Rectal smooth muscle tissue (tissue), 1 donor: ENCODE measurements around the gene GUCY1A1.

Source experiments
- H3K27ac ChIP-seq: one replicate; pipeline ENCODE4 v1.7.0; 2013; ENCODE audit warnings: low read depth, low read length, inconsistent platforms
- H3K27me3 ChIP-seq: one replicate; pipeline ENCODE4 v1.7.0; 2013; ENCODE audit warnings: low read length; ENCODE audit not compliant: control insufficient read depth, insufficient read depth
- H3K36me3 ChIP-seq: one replicate; pipeline ENCODE4 v1.7.0; 2013; ENCODE audit warnings: low read length; ENCODE audit not compliant: control insufficient read depth, insufficient read depth
- H3K4me1 ChIP-seq: one replicate; pipeline ENCODE4 v1.7.0; 2013; ENCODE audit warnings: low read length; ENCODE audit not compliant: control insufficient read depth, insufficient read depth
- H3K4me3 ChIP-seq: one replicate; pipeline ENCODE4 v1.7.0; 2013; ENCODE audit warnings: low read length
- H3K9ac ChIP-seq: one replicate; pipeline ENCODE4 v1.7.0; 2013; ENCODE audit warnings: low read length

Gene GUCY1A1

GRCh38 chr4:155773196-155773800 lies 106.7 kb downstream of the GUCY1A1 start:
- Histone ChIP-seq H3K4me1 (peaks cover 9% of the 10 kb centered on the region), H3K9ac (no peak overlapping the region), H3K27ac (peak overlapping the region; percentile 70), H3K36me3 (no peaks in the 10 kb centered on the region), H3K27me3 (no peaks in the 10 kb centered on the region), H3K4me3 (no peak overlapping the region)

GRCh38 chr4:155774033-155774432 lies 107.4 kb downstream of the GUCY1A1 start:
- H3K27me3 ChIP-seq, result no peaks in the 10 kb centered on the region
- H3K9ac ChIP-seq, result no peak overlapping the region
- H3K36me3 ChIP-seq, result no peaks in the 10 kb centered on the region
- H3K27ac ChIP-seq, result peak overlapping the region; percentile 70
- H3K4me1 ChIP-seq, result peaks cover 15% of the 10 kb centered on the region
- no peak overlapping the region for H3K4me3 ChIP-seq

- Histone ChIP-seq H3K27ac (peak overlapping the region; percentile 61), H3K4me3 (no peak overlapping the region), H3K36me3 (no peaks in the 10 kb centered on the region), H3K9ac (no peak overlapping the region), H3K4me1 (peaks cover 18% of the 10 kb centered on the region), H3K27me3 (no peaks in the 10 kb centered on the region)
Measured at GRCh38 chr4:155777971-155778735, 111.5 kb downstream of the GUCY1A1 start.

GRCh38 chr4:155780775-155781174 lies 114.1 kb downstream of the GUCY1A1 start:
- Histone ChIP-seq H3K4me3 (no peak overlapping the region), H3K9ac (no peak overlapping the region), H3K4me1 (peaks cover 19% of the 10 kb centered on the region), H3K27me3 (no peaks in the 10 kb centered on the region), H3K27ac (no peak overlapping the region), H3K36me3 (no peaks in the 10 kb centered on the region)

GRCh38 chr4:155781249-155781831 lies 114.7 kb downstream of the GUCY1A1 start:
- peaks cover 21% of the 10 kb centered on the region for H3K4me1 ChIP-seq
- H3K27me3 ChIP-seq, result no peaks in the 10 kb centered on the region
- no peaks in the 10 kb centered on the region for H3K36me3 ChIP-seq
- H3K9ac ChIP-seq, result no peak overlapping the region
- H3K27ac ChIP-seq, result no peak overlapping the region
- no peak overlapping the region for H3K4me3 ChIP-seq
